ENCODE data around the gene RBPMS2.

RBPMS2 gene

GRCh38 chr15:64782751-64783150 lies 7.4 kb upstream of the RBPMS2 start:
- DNase-seq: no peak

GRCh38 chr15:64781299-64781698 lies 5.9 kb upstream of the RBPMS2 start:
- no peak for DNase-seq

GRCh38 chr15:64780600-64781156 lies 5.3 kb upstream of the RBPMS2 start:
- DNase-seq: no peak

- DNase-seq: no peak
Observed at GRCh38 chr15:64779630-64780029, 4.2 kb upstream of the RBPMS2 start.

- DNase-seq: no peak
Observed at GRCh38 chr15:64779024-64779423, 3.6 kb upstream of the RBPMS2 start.

- no peak for DNase-seq
Observed at GRCh38 chr15:64776402-64776786, 1.0 kb upstream of the RBPMS2 start.

GRCh38 chr15:64774629-64775493 lies 528 bp downstream of the RBPMS2 start:
- DNase-seq: no peak

- DNase-seq: no peak
Observed at GRCh38 chr15:64774037-64774628, 1.3 kb downstream of the RBPMS2 start.

- no peak for DNase-seq
Observed at GRCh38 chr15:64773606-64774005, 1.8 kb downstream of the RBPMS2 start.

- DNase-seq: no peak
Observed at GRCh38 chr15:64772964-64773363, 2.4 kb downstream of the RBPMS2 start.

GRCh38 chr15:64772488-64772887 lies 2.9 kb downstream of the RBPMS2 start:
- no peak for DNase-seq

GRCh38 chr15:64770626-64771025 lies 4.8 kb downstream of the RBPMS2 start:
- no peak for DNase-seq

GRCh38 chr15:64767203-64767602 lies 8.2 kb downstream of the RBPMS2 start:
- DNase-seq: no peak

GRCh38 chr15:64766058-64766457 lies 9.3 kb downstream of the RBPMS2 start:
- DNase-seq: no peak

GRCh38 chr15:64763874-64764273 lies 11.5 kb downstream of the RBPMS2 start:
- DNase-seq: no peak

GRCh38 chr15:64763462-64763861 lies 11.9 kb downstream of the RBPMS2 start:
- DNase-seq: no peak

- DNase-seq: no peak
Observed at GRCh38 chr15:64763021-64763420, 12.4 kb downstream of the RBPMS2 start.

- no peak for DNase-seq
Observed at GRCh38 chr15:64762546-64762945, 12.8 kb downstream of the RBPMS2 start.

- DNase-seq: no peak
Observed at GRCh38 chr15:64761156-64761555, 14.2 kb downstream of the RBPMS2 start.

GRCh38 chr15:64760056-64760455 lies 15.3 kb downstream of the RBPMS2 start:
- no peak for DNase-seq

GRCh38 chr15:64755427-64755940 lies 19.9 kb downstream of the RBPMS2 start:
- no peak for DNase-seq

GRCh38 chr15:64754663-64755426 lies 20.5 kb downstream of the RBPMS2 start:
- DNase-seq: no peak

- DNase-seq: no peak
Observed at GRCh38 chr15:64753480-64754185, 21.8 kb downstream of the RBPMS2 start.

Data from DMS79 (cell line).